GM23338 (cell line): ENCODE data around the gene BEND5. TPM values are rescaled to one million over a fixed set of nuclear protein-coding genes. Genes with fewer than 3 reads are reported as not detected.

Experiments used
- ATAC-seq: fragments of 200-7000 bp; cut with Tn5 transposase; 3 replicates; pipeline ENCODE4 v1.9.1; 2020
- DNase-seq: peaks from one replicate; pipeline ENCODE4 v3.0.0-alpha.2; 2015; ENCODE audit warnings: low spot score
- H2AFZ ChIP-seq: fragments of 200-600 bp; sonication (generic); 2 replicates; pipeline ENCODE4 v1.8.0; 2016; ENCODE audit warnings: antibody characterized with exemption, mild to moderate bottlenecking, moderate library complexity
- H3F3A ChIP-seq: fragments of 200-600 bp; sonication (generic); replicated peaks from 2 replicates; pipeline ENCODE4 v1.8.0; 2017; ENCODE audit warnings: antibody characterized with exemption, mixed run types, low read depth
- H3K27ac ChIP-seq: fragments of 200-600 bp; sonication (generic); 2 replicates; pipeline ENCODE4 v1.6.1; 2016; ENCODE audit warnings: low read depth
- H3K27me3 ChIP-seq: fragments of 200-600 bp; sonication (generic); 2 replicates; pipeline ENCODE4 v1.8.0; 2016; ENCODE audit warnings: mild to moderate bottlenecking, mixed run types, moderate library complexity; ENCODE audit not compliant: insufficient read depth
- H3K36me3 ChIP-seq: fragments of 200-600 bp; sonication (generic); 2 replicates; pipeline ENCODE4 v1.8.0; 2016; ENCODE audit warnings: mild to moderate bottlenecking; ENCODE audit not compliant: insufficient read depth
- H3K4me1 ChIP-seq: fragments of 200-600 bp; sonication (generic); 2 replicates; pipeline ENCODE4 v1.8.0; 2016; ENCODE audit warnings: mild to moderate bottlenecking, moderate library complexity; ENCODE audit not compliant: insufficient read depth
- H3K4me2 ChIP-seq: fragments of 200-600 bp; sonication (generic); 2 replicates; pipeline ENCODE4 v1.7.1; 2017; ENCODE audit warnings: mixed run types
- H3K4me3 ChIP-seq: fragments of 200-600 bp; sonication (generic); 2 replicates; pipeline ENCODE4 v1.6.1; 2016; ENCODE audit warnings: mixed run types
- H3K79me2 ChIP-seq: fragments of 200-600 bp; sonication (generic); replicated peaks from 2 replicates; pipeline ENCODE4 v1.8.0; 2017; ENCODE audit warnings: mild to moderate bottlenecking; ENCODE audit not compliant: insufficient read depth
- H3K9me2 ChIP-seq: fragments of 200-600 bp; sonication (generic); 2 replicates; pipeline ENCODE4 v1.8.0; 2017; ENCODE audit not compliant: insufficient read depth
- H4K20me1 ChIP-seq: fragments of 200-600 bp; sonication (generic); replicated peaks from 2 replicates; pipeline ENCODE4 v1.8.0; 2017; ENCODE audit warnings: mild to moderate bottlenecking; ENCODE audit not compliant: insufficient read depth
- H3K27ac Mint-ChIP-seq: 2 replicates; pipeline ENCODE4 v1.8.0; 2020; ENCODE audit warnings: inconsistent platforms, mild to moderate bottlenecking, moderate library complexity, mixed read lengths
- H3K27me3 Mint-ChIP-seq: 3 replicates; pipeline ENCODE4 v1.8.0; 2022; ENCODE audit warnings: low read depth, mild to moderate bottlenecking, moderate library complexity, mixed read lengths, inconsistent platforms; ENCODE audit not compliant: insufficient read depth, poor library complexity
- H3K36me3 Mint-ChIP-seq: 3 replicates; pipeline ENCODE4 v1.8.0; 2021; ENCODE audit warnings: low read depth, mild to moderate bottlenecking, inconsistent platforms, moderate library complexity, mixed read lengths
- H3K4me1 Mint-ChIP-seq: 3 replicates; pipeline ENCODE4 v1.8.0; 2020; ENCODE audit warnings: mild to moderate bottlenecking, inconsistent platforms, mixed read lengths
- H3K4me3 Mint-ChIP-seq: 3 replicates; pipeline ENCODE4 v1.8.0; 2021; ENCODE audit warnings: moderate library complexity, mild to moderate bottlenecking, inconsistent platforms, mixed read lengths
- H3K9me3 Mint-ChIP-seq: 3 replicates; pipeline ENCODE4 v1.8.0; 2020; ENCODE audit warnings: moderate library complexity, mild to moderate bottlenecking, inconsistent platforms, mixed read lengths
- CREB1 ChIP-seq: fragments of 250-450 bp; sonication (Bioruptor Pico); IDR thresholded peaks from 2 replicates; pipeline ENCODE4 v1.5.0; 2020; ENCODE audit warnings: low read depth, mild to moderate bottlenecking, moderate library complexity
- EZH2 ChIP-seq: fragments of 200-600 bp; sonication (generic); IDR thresholded peaks from one replicate; pipeline ENCODE4 v1.8.0; 2017; ENCODE audit warnings: antibody characterized with exemption, mild to moderate bottlenecking, low read depth; ENCODE audit not compliant: unreplicated experiment
- EZH2phosphoT487 ChIP-seq: fragments of 200-600 bp; sonication (generic); IDR thresholded peaks from one replicate; pipeline ENCODE4 v1.8.1; 2018; ENCODE audit warnings: antibody characterized with exemption; ENCODE audit not compliant: unreplicated experiment
- NANOG ChIP-seq: IDR thresholded peaks from 2 replicates; pipeline ENCODE4 v1.6.1; 2016; ENCODE audit warnings: antibody characterized with exemption, borderline replicate concordance
- STAT1 ChIP-seq: IDR thresholded peaks from one replicate; pipeline ENCODE4 v1.6.1; 2016; ENCODE audit warnings: antibody characterized with exemption; ENCODE audit not compliant: unreplicated experiment
- ZNF114 ChIP-seq: fragments of 250-450 bp; sonication (Bioruptor Pico); IDR thresholded peaks from 2 replicates; pipeline ENCODE4 v1.5.0; 2020; ENCODE audit warnings: mild to moderate bottlenecking, moderate library complexity
- ZNF331 ChIP-seq: fragments of 250-450 bp; sonication (Bioruptor Pico); IDR thresholded peaks from 2 replicates; pipeline ENCODE4 v1.5.0; 2020; ENCODE audit warnings: low read depth, mild to moderate bottlenecking, moderate library complexity
- polyA plus RNA-seq: library from polyadenylated mRNA; unstranded; fragments of >200 nt; fragmentation: Nextera tagmentation; extraction: Ambion mirVana; gene quantifications from 2 replicates; pipeline ENCODE4 v1.2.1, GENCODE V29; 2016
- total RNA-seq: library from RNA; depleted of rRNA; stranded (reverse); fragments of >200 nt; shearing (Covaris generic); gene quantifications from 2 replicates; pipeline ENCODE4 v1.2.3, GENCODE V29; 2014
- TF ChIP-seq, protein P1 (sequence below): IDR thresholded peaks from one replicate; pipeline ENCODE4 v1.6.1; 2018; ENCODE audit warnings: antibody characterized with exemption; ENCODE audit not compliant: unreplicated experiment
- TF ChIP-seq, protein P2 (sequence below): IDR thresholded peaks from 2 replicates; pipeline ENCODE4 v1.6.1; 2016; ENCODE audit warnings: antibody characterized with exemption
- TF ChIP-seq, protein P3 (sequence below), 2 experiments: fragments of 200-600 bp in 1 of 2; sonication (generic) in 1 of 2; conservative IDR thresholded peaks; 2 replicates each; pipeline versions ENCODE4 v1.5.1 to v1.6.1; 2016 to 2017; ENCODE audit warnings: antibody characterized with exemption in 2 of 2, low read depth in 2 of 2, mild to moderate bottlenecking in 2 of 2, moderate library complexity in 1 of 2

The BEND5 gene
- total and polyA plus RNA-seq, 2 experiments from 2014 or later = 6.8 to 12.3 TPM

DNA sequence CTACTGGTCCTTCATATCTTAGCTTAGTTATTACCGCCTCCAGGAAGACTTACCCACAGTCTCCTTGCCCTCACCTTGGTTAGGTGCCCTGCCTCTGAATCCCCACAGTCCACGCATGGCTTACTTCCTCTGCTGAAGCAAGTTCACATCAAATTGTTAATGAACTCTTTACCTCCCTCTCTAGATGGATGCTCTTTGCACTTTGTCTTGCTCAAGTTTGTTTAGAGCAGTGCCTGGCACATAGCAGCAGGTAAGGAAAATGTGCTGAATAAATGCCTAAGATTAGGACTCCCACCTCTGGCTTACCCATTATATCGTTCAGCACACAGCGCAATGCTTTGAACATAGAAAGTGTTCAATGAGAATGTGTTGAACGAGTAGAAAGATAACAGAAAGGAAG, 90.5 kb downstream of the BEND5 start:
- DNase-seq = no peak
- no peaks in the 10 kb centered on the region; the same call in 1 of the 3 replicates for H3K9me3 Mint-ChIP-seq
- no peaks in the 10 kb centered on the region for H3K27me3 ChIP-seq
- no peak overlapping the region for H3K4me3 Mint-ChIP-seq
- H3K79me2 ChIP-seq = no peaks in the 10 kb centered on the region
- no peaks in the 10 kb centered on the region; the same call in 1 of the 2 replicates for H3K4me1 ChIP-seq
- ATAC-seq = no peak
- H3K4me3 ChIP-seq = no peak overlapping the region
- H2AFZ ChIP-seq = no peak overlapping the region
- H3K4me1 Mint-ChIP-seq = peaks cover 19% of the 10 kb centered on the region
- H3K4me2 ChIP-seq = no peak overlapping the region
- no peaks in the 10 kb centered on the region for H4K20me1 ChIP-seq
- no peaks in the 10 kb centered on the region for H3K36me3 ChIP-seq
- H3K27ac Mint-ChIP-seq = no peak overlapping the region
- no peaks in the 10 kb centered on the region; the same call in 2 of the 3 replicates for H3K36me3 Mint-ChIP-seq
- TF ChIP-seq, protein P1, sequence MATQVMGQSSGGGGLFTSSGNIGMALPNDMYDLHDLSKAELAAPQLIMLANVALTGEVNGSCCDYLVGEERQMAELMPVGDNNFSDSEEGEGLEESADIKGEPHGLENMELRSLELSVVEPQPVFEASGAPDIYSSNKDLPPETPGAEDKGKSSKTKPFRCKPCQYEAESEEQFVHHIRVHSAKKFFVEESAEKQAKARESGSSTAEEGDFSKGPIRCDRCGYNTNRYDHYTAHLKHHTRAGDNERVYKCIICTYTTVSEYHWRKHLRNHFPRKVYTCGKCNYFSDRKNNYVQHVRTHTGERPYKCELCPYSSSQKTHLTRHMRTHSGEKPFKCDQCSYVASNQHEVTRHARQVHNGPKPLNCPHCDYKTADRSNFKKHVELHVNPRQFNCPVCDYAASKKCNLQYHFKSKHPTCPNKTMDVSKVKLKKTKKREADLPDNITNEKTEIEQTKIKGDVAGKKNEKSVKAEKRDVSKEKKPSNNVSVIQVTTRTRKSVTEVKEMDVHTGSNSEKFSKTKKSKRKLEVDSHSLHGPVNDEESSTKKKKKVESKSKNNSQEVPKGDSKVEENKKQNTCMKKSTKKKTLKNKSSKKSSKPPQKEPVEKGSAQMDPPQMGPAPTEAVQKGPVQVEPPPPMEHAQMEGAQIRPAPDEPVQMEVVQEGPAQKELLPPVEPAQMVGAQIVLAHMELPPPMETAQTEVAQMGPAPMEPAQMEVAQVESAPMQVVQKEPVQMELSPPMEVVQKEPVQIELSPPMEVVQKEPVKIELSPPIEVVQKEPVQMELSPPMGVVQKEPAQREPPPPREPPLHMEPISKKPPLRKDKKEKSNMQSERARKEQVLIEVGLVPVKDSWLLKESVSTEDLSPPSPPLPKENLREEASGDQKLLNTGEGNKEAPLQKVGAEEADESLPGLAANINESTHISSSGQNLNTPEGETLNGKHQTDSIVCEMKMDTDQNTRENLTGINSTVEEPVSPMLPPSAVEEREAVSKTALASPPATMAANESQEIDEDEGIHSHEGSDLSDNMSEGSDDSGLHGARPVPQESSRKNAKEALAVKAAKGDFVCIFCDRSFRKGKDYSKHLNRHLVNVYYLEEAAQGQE = no peak
- TF ChIP-seq EZH2phosphoT487 (no peak), ZNF114 (CRISPR knock-in tag) (no peak), STAT1 (no peak), NANOG (no peak), CREB1 (CRISPR knock-in tag) (no peak)
- TF ChIP-seq, protein P2, sequence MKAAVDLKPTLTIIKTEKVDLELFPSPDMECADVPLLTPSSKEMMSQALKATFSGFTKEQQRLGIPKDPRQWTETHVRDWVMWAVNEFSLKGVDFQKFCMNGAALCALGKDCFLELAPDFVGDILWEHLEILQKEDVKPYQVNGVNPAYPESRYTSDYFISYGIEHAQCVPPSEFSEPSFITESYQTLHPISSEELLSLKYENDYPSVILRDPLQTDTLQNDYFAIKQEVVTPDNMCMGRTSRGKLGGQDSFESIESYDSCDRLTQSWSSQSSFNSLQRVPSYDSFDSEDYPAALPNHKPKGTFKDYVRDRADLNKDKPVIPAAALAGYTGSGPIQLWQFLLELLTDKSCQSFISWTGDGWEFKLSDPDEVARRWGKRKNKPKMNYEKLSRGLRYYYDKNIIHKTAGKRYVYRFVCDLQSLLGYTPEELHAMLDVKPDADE = no peak
- no peaks in the 10 kb centered on the region for H3K27me3 Mint-ChIP-seq
- H3K27ac ChIP-seq = no peak overlapping the region
- no peaks in the 10 kb centered on the region for H3F3A ChIP-seq
- H3K9me2 ChIP-seq = no peaks in the 10 kb centered on the region

DNA sequence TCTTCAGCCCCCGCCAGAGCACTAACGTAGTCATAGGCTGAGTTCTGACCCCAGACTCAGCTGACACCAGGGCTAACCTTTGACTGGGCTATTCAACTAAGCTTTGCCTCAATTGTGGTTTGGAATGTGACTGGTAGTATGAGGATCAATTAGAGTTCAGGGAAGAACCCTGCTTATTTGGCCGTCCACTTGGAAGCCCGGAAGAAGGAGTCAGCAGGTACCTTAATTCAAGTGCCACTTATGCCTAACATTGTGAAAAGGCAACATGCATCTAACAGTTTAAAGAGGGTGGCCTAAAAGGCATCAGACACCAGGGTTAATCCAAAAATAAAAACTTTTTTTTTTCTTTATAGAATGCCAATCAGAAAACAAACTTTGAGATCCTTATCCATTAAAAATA, 92.3 kb downstream of the BEND5 start:
- H3K4me1 ChIP-seq = no peaks in the 10 kb centered on the region; the same call in 1 of the 2 replicates
- H3K36me3 ChIP-seq = no peaks in the 10 kb centered on the region
- no peaks in the 10 kb centered on the region for H3K27me3 Mint-ChIP-seq
- no peak overlapping the region for H3K4me3 ChIP-seq
- peaks cover 25% of the 10 kb centered on the region for H3K4me1 Mint-ChIP-seq
- DNase-seq (no peak), ATAC-seq (no peak)
- H3K27ac ChIP-seq = no peak overlapping the region
- H3K4me3 Mint-ChIP-seq = no peak overlapping the region
- no peaks in the 10 kb centered on the region; the same call in 2 of the 3 replicates for H3K36me3 Mint-ChIP-seq
- H3K9me3 Mint-ChIP-seq = no peaks in the 10 kb centered on the region; the same call in 2 of the 3 replicates
- no peak for TF ChIP-seq ZNF331 (CRISPR knock-in tag)
- no peak for TF ChIP-seq CREB1 (CRISPR knock-in tag)
- no peak for TF ChIP-seq NANOG
- TF ChIP-seq, protein P3, sequence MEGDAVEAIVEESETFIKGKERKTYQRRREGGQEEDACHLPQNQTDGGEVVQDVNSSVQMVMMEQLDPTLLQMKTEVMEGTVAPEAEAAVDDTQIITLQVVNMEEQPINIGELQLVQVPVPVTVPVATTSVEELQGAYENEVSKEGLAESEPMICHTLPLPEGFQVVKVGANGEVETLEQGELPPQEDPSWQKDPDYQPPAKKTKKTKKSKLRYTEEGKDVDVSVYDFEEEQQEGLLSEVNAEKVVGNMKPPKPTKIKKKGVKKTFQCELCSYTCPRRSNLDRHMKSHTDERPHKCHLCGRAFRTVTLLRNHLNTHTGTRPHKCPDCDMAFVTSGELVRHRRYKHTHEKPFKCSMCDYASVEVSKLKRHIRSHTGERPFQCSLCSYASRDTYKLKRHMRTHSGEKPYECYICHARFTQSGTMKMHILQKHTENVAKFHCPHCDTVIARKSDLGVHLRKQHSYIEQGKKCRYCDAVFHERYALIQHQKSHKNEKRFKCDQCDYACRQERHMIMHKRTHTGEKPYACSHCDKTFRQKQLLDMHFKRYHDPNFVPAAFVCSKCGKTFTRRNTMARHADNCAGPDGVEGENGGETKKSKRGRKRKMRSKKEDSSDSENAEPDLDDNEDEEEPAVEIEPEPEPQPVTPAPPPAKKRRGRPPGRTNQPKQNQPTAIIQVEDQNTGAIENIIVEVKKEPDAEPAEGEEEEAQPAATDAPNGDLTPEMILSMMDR (conservative IDR thresholded peaks at IDR 0.05; ENCODE audit: low read depth in 2 of 2) = no peak
- no peak for TF ChIP-seq STAT1
- no peak for TF ChIP-seq EZH2
- TF ChIP-seq EZH2phosphoT487 = no peak
- TF ChIP-seq ZNF114 (CRISPR knock-in tag) = no peak
- H3K27me3 ChIP-seq = no peaks in the 10 kb centered on the region
- H3K9me2 ChIP-seq = no peaks in the 10 kb centered on the region
- no peak overlapping the region for H3K27ac Mint-ChIP-seq
- H3K79me2 ChIP-seq = no peaks in the 10 kb centered on the region
- no peaks in the 10 kb centered on the region for H4K20me1 ChIP-seq
- H3F3A ChIP-seq = no peaks in the 10 kb centered on the region
- no peak overlapping the region for H2AFZ ChIP-seq
- no peak overlapping the region for H3K4me2 ChIP-seq
